OCI-LY7 (cell line): ENCODE data around the gene GRIN2C. TPM values are rescaled to one million over a fixed set of nuclear protein-coding genes. Genes with fewer than 3 reads are reported as not detected.

Experiments used
- BruUV-seq: library from RNA; stranded (reverse); fragments of 400-500 nt; replicated peaks from 2 replicates; lab custom pipeline; 2021; lab: Mats Ljungman, UMichigan
- CTCF ChIA-PET: fragments of 300-600 bp; sonication (Branson Sonifier 250); formaldehyde crosslinking; loops from one replicate; lab custom pipeline; 2022; ENCODE audit warnings: antibody characterized with exemption; ENCODE audit not compliant: unreplicated experiment; lab: Charles Lee
- POLR2A ChIA-PET: fragments of 300-600 bp; sonication (Branson Sonifier 250); formaldehyde crosslinking; loops from one replicate; lab custom pipeline; 2022; ENCODE audit warnings: antibody characterized with exemption; lab: Charles Lee
- DNase-seq: peaks from one replicate; pipeline ENCODE4 v3.0.0-alpha.2; 2015; ENCODE audit warnings: low spot score
- H2AFZ ChIP-seq: fragments of 200-600 bp; sonication (generic), shearing (Covaris generic); 2 replicates; pipeline ENCODE4 v1.6.1; 2014; ENCODE audit warnings: mild to moderate bottlenecking, antibody characterized with exemption, low read length, moderate library complexity
- H3K27ac ChIP-seq: fragments of 200-600 bp; sonication (generic); 2 replicates; pipeline ENCODE4 v1.5.1; 2014; ENCODE audit warnings: mixed run types, low read depth, mild to moderate bottlenecking, moderate library complexity, low read length, inconsistent platforms; ENCODE audit not compliant: poor library complexity, severe bottlenecking
- H3K36me3 ChIP-seq: fragments of 200-600 bp; sonication (generic); 2 replicates; pipeline ENCODE4 v1.6.1; 2014; ENCODE audit warnings: mild to moderate bottlenecking, antibody characterized with exemption, low read length, moderate library complexity, mixed read lengths; ENCODE audit not compliant: insufficient read depth
- H3K4me1 ChIP-seq: fragments of 200-600 bp; sonication (generic); 2 replicates; pipeline ENCODE4 v1.5.1; 2014; ENCODE audit warnings: mild to moderate bottlenecking, low read length; ENCODE audit not compliant: insufficient read depth, poor library complexity, severe bottlenecking
- H3K4me2 ChIP-seq: fragments of 200-600 bp; sonication (generic); 2 replicates; pipeline ENCODE4 v1.6.1; 2014; ENCODE audit warnings: mild to moderate bottlenecking, low read length
- H3K4me3 ChIP-seq: fragments of 200-600 bp; sonication (generic); 2 replicates; pipeline ENCODE4 v1.5.1; 2014; ENCODE audit warnings: mild to moderate bottlenecking, low read depth, low read length; ENCODE audit not compliant: poor library complexity, severe bottlenecking
- H3K79me2 ChIP-seq: fragments of 200-600 bp; sonication (generic); 2 replicates; pipeline ENCODE4 v1.6.1; 2016; ENCODE audit warnings: low read depth, mild to moderate bottlenecking, low read length, moderate library complexity, mixed read lengths; ENCODE audit not compliant: insufficient read depth
- H3K9me2 ChIP-seq: fragments of 200-600 bp; sonication (generic); 2 replicates; pipeline ENCODE4 v1.6.1; 2016; ENCODE audit warnings: mild to moderate bottlenecking, low read length, mixed read lengths; ENCODE audit not compliant: insufficient read depth
- H3K9me3 ChIP-seq: fragments of 200-600 bp; sonication (generic); 2 replicates; pipeline ENCODE4 v1.6.1; 2014; ENCODE audit warnings: mild to moderate bottlenecking, mixed run types, low read length, mixed read lengths
- H4K20me1 ChIP-seq: fragments of 200-600 bp; sonication (generic); 2 replicates; pipeline ENCODE4 v1.6.1; 2014; ENCODE audit warnings: mild to moderate bottlenecking, antibody characterized with exemption, low read length, moderate library complexity, mixed read lengths; ENCODE audit not compliant: insufficient read depth
- CTCF ChIP-seq: fragments of 200-600 bp; sonication (generic); conservative IDR thresholded peaks from 2 replicates; pipeline ENCODE4 v1.5.1; 2014; ENCODE audit warnings: mild to moderate bottlenecking, antibody characterized with exemption, low read length, moderate library complexity, mixed read lengths
- EZH2phosphoT487 ChIP-seq: fragments of 200-600 bp; sonication (generic); IDR thresholded peaks from 2 replicates; pipeline ENCODE4 v1.6.1; 2018; ENCODE audit warnings: low read depth, borderline replicate concordance, mild to moderate bottlenecking, mixed run types, antibody characterized with exemption, low read length, moderate library complexity, mixed read lengths
- intact Hi-C: fragments of 100-400 bp; cut with micrococcal nuclease; formaldehyde crosslinking; loops from one replicate; pipeline ENCODE4 v1.10.0; 2022; ENCODE audit not compliant: unreplicated experiment
- total RNA-seq, 2 experiments: library from RNA; depleted of rRNA in 1 of 2; stranded (reverse); fragments of >200 nt in 1 of 2; shearing (Covaris generic) in 1 of 2; gene quantifications; 2 replicates each; pipeline ENCODE4 v1.2.3, GENCODE V29; 2014 to 2022

The GRIN2C gene
- total RNA-seq, 2 experiments from 2014 or later, result 0.22 to 0.61 TPM

GRCh38 chr17:74822939-74823367 lies 36.7 kb downstream of the GRIN2C start:
- Histone ChIP-seq H3K9me2 (no peaks in the 10 kb centered on the region), H3K27ac (no peak overlapping the region), H3K79me2 (no peaks in the 10 kb centered on the region), H4K20me1 (no peaks in the 10 kb centered on the region; the same call in 1 of the 2 replicates), H3K9me3 (no peaks in the 10 kb centered on the region), H2AFZ (no peak overlapping the region), H3K4me2 (no peak overlapping the region), H3K36me3 (no peaks in the 10 kb centered on the region), H3K4me1 (no peaks in the 10 kb centered on the region), H3K4me3 (no peak overlapping the region)
- no peak for DNase-seq
- BruUV-seq, result no TSS peak
- TF ChIP-seq EZH2phosphoT487, result no peak
- TF ChIP-seq CTCF, result no peak
- POLR2A ChIA-PET, result interaction anchor here (0.6 kb wide), 1 partner anchor 236 kb away, joined by 4 read pairs; no protein-coding TSS in a partner anchor
- CTCF ChIA-PET, result interaction anchor here (0.5 kb wide), 1 partner anchor 695 kb away, joined by 3 read pairs; no protein-coding TSS in a partner anchor
- intact Hi-C loops, result no loop called here

- TF ChIP-seq EZH2phosphoT487 (no peak), CTCF (no peak)
- Histone ChIP-seq H3K36me3 (no peaks in the 10 kb centered on the region), H3K9me2 (no peaks in the 10 kb centered on the region), H3K4me1 (no peaks in the 10 kb centered on the region), H3K4me3 (no peak overlapping the region), H3K27ac (no peak overlapping the region), H4K20me1 (no peaks in the 10 kb centered on the region; the same call in 1 of the 2 replicates), H2AFZ (no peak overlapping the region), H3K4me2 (no peak overlapping the region), H3K79me2 (no peaks in the 10 kb centered on the region), H3K9me3 (no peaks in the 10 kb centered on the region)
- BruUV-seq, result no TSS peak
- ChIA-PET CTCF (no interaction called here), POLR2A (interaction anchor here (0.6 kb wide), 1 partner anchor 235 kb away, joined by 4 read pairs; no protein-coding TSS in a partner anchor)
- intact Hi-C loops, result no loop called here
- DNase-seq, result no peak
Observed at GRCh38 chr17:74822335-74822938, 37.2 kb downstream of the GRIN2C start.
